Measurements from ENCODE around the gene LPAR1. TPM values are rescaled to one million over a fixed set of nuclear protein-coding genes. Genes with fewer than 3 reads are reported as not detected.

The LPAR1 gene
- total and polyA plus RNA-seq, 2 of the 8 experiments (the other 6 are each of a cell fraction or from before 2014, with no cell fraction given) = 3.4 to 5.1 TPM

- no peak overlapping the region for H2BK5ac ChIP-seq (ENCODE audit: low read depth, low read length)
- H3K36me3 ChIP-seq (ENCODE audit: control insufficient read depth in 2 of 4, insufficient read depth in 4 of 4, low read length in 3 of 4) = no peaks in the 10 kb centered on the region
- no peaks in the 10 kb centered on the region for H3K79me1 ChIP-seq (ENCODE audit: low read depth, low read length)
- no peak overlapping the region for H2BK120ac ChIP-seq (replicated peaks; ENCODE audit: low read depth, low read length)
- H3K18ac ChIP-seq (ENCODE audit: extremely low read depth, low read length) = no peak overlapping the region
- H2BK12ac ChIP-seq (ENCODE audit: low read depth, low read length) = no peak overlapping the region
- no peaks in the 10 kb centered on the region for H3K23me2 ChIP-seq (ENCODE audit: low read depth, low read length)
- no peak overlapping the region for H3K14ac ChIP-seq (ENCODE audit: insufficient read length)
- H3K23ac ChIP-seq (ENCODE audit: insufficient read length) = no peak overlapping the region
- no peak overlapping the region for H4K8ac ChIP-seq (ENCODE audit: extremely low read depth, insufficient read depth, low read length)
- H2AK5ac ChIP-seq (ENCODE audit: low read depth, low read length) = no peak overlapping the region
- ChIA-PET CTCF (ENCODE audit: partially characterized antibody) (no interaction called here), POLR2A (ENCODE audit: partially characterized antibody) (no interaction called here)
- no peak overlapping the region for H2BK20ac ChIP-seq (ENCODE audit: low read length)
- no peak overlapping the region for H3K56ac ChIP-seq (replicated peaks; ENCODE audit: insufficient read length, low read depth, low read length)
- H4K5ac ChIP-seq (ENCODE audit: insufficient read length, low read depth, low read length) = no peak overlapping the region
- no peak overlapping the region for H4K91ac ChIP-seq (replicated peaks; ENCODE audit: insufficient read length, low read length)
- no peak overlapping the region for H3K4me3 ChIP-seq (ENCODE audit: extremely low read depth in 1 of 4, insufficient read depth in 2 of 4, low read depth in 3 of 4, low read length in 4 of 4)
- H2BK15ac ChIP-seq (ENCODE audit: low read length) = no peak overlapping the region
- no peaks in the 10 kb centered on the region; a peak in 2 of 7 replicates for H3K4me1 ChIP-seq (replicated peaks in 1 of 4; ENCODE audit: control insufficient read depth in 3 of 4, insufficient read depth in 4 of 4, low read length in 3 of 4)
- no peak overlapping the region for H3K9ac ChIP-seq (replicated peaks in 1 of 4; ENCODE audit: extremely low read depth in 1 of 4, low read depth in 3 of 4, low read length in 3 of 4)
- H3K4ac ChIP-seq (replicated peaks; ENCODE audit: insufficient read length, low read depth, low read length) = no peak overlapping the region
- no peaks in the 10 kb centered on the region for H4K20me1 ChIP-seq (replicated peaks in 1 of 2; ENCODE audit: control insufficient read depth in 1 of 2, insufficient read depth in 2 of 2, low read length in 2 of 2)
- DNase-seq (ENCODE audit: low read depth in 1 of 2, low spot score in 2 of 2) (no peak), FAIRE-seq (no peak)
- 94% methylated on average over 1 of the region's 1 CpG; no CpG with 5 or more reads in 1 of the 2 experiments for WGBS, 2 experiments (ENCODE audit: extremely low coverage in 1 of 2, insufficient coverage in 1 of 2, insufficient read length in 1 of 2, insufficient replicate concordance in 2 of 2, low coverage in 1 of 2, low lambda C conversion rate in 2 of 2, missing lambda C conversion rate in 1 of 2)
- no peaks in the 10 kb centered on the region for H3K79me2 ChIP-seq (ENCODE audit: control insufficient read depth in 1 of 2, insufficient read depth in 2 of 2, low read length in 2 of 2)
- TF ChIP-seq MAFK (IDR thresholded peaks at IDR 0.05; ENCODE audit: low read depth, low read length) (no peak), KDM1A (IDR thresholded peaks at IDR 0.05; ENCODE audit: borderline replicate concordance, low read length) (no peak)
- H3K27ac ChIP-seq (ENCODE audit: low read depth, low read length) = no peak overlapping the region
- H2AFZ ChIP-seq (ENCODE audit: low read length) = no peak overlapping the region
- no peak overlapping the region for H3K4me2 ChIP-seq (ENCODE audit: insufficient read depth in 1 of 2, low read depth in 2 of 2, low read length in 2 of 2)
- H3K27me3 ChIP-seq (replicated peaks in 1 of 4; ENCODE audit: control insufficient read depth in 3 of 4, extremely low read depth in 1 of 4, insufficient read depth in 3 of 4, low read length in 3 of 4) = no peaks in the 10 kb centered on the region
- H3K9me3 ChIP-seq (ENCODE audit: insufficient read depth in 2 of 2, low read depth in 1 of 2, low read length in 1 of 2) = no peaks in the 10 kb centered on the region
Measured at GRCh38 chr9:110954822-110955291, 83.4 kb downstream of the LPAR1 start.
